Peyer's patch (tissue), 4 donors: ENCODE measurements around the gene MGST2.

Experiments used
- CTCF ChIP-seq, 6 experiments: fragments of 450-650 bp in 4 of 6; fragments of 200-600 bp in 2 of 6; sonication (generic) in 1 of 6; IDR thresholded peaks; one replicate each; pipeline ENCODE4 v1.5.1; 2017 to 2019; ENCODE audit warnings: antibody characterized with exemption in 6 of 6, mild to moderate bottlenecking in 3 of 6, moderate library complexity in 1 of 6
- POLR2A ChIP-seq, 2 donors: fragments of 450-650 bp; IDR thresholded peaks; one replicate each; pipeline ENCODE4 v1.5.1; 2017; ENCODE audit warnings: antibody characterized with exemption in 2 of 2, mild to moderate bottlenecking in 2 of 2, moderate library complexity in 2 of 2

DNA sequence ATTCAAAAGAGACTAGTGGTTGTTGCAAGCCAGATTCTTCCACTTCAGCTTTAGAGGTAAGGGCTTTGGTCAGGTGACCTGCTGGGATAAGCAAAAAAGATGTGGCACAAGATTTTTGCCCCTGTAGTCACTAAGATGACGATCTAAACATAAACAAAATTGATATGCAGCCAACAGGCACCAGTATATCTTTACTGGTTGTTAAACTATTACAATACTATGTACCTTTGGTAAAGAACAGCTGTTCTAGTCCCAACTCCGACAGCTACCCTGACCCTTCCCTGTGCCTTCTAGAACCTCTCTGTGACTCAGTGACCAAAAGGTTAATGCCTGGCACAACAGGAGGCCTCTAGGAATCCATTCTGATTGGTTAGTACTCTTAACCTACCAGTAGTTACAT, 59.6 kb downstream of the MGST2 start:
- no peak for TF ChIP-seq CTCF (IDR thresholded peaks at IDR 0.05)
- no peak for TF ChIP-seq POLR2A (IDR thresholded peaks at IDR 0.05)
